Activated CD8-positive, alpha-beta T cell treated with anti-CD3 and anti-CD28 coated beads for 36 hours (primary cell): ENCODE data around the gene ZC3H10. TPM values are rescaled to one million over a fixed set of nuclear protein-coding genes. Genes with fewer than 3 reads are reported as not detected.

Experiments used
- ATAC-seq: fragments of 200-7000 bp; cut with Tn5 transposase; one replicate; pipeline ENCODE4 v1.10.0; 2021; ENCODE audit warnings: mild to moderate bottlenecking, moderate library complexity
- CTCF ChIA-PET: fragments of 350-600 bp; sonication (Branson Sonifier 250); formaldehyde crosslinking; loops from one replicate; lab custom pipeline; 2021; ENCODE audit warnings: antibody characterized with exemption; lab: Charles Lee
- POLR2A ChIA-PET: fragments of 350-600 bp; sonication (Branson Sonifier 250); formaldehyde crosslinking; loops from one replicate; lab custom pipeline; 2021; ENCODE audit warnings: antibody characterized with exemption; lab: Charles Lee
- DNase-seq: peaks from one replicate; pipeline ENCODE4 v3.0.0-alpha.2; 2020
- H3K27ac Mint-ChIP-seq: one replicate; pipeline ENCODE4 v1.8.0; 2021; ENCODE audit warnings: mild to moderate bottlenecking, mixed read lengths
- H3K27me3 Mint-ChIP-seq: one replicate; pipeline ENCODE4 v1.8.0; 2021; ENCODE audit warnings: mixed read lengths
- H3K36me3 Mint-ChIP-seq: one replicate; pipeline ENCODE4 v1.8.0; 2021; ENCODE audit warnings: low read depth, mixed read lengths
- H3K4me1 Mint-ChIP-seq: one replicate; pipeline ENCODE4 v1.8.0; 2021; ENCODE audit warnings: low read depth, mixed read lengths
- H3K4me3 Mint-ChIP-seq: one replicate; pipeline ENCODE4 v1.8.0; 2021; ENCODE audit warnings: mild to moderate bottlenecking, moderate library complexity, mixed read lengths
- H3K9me3 Mint-ChIP-seq: one replicate; pipeline ENCODE4 v1.8.0; 2021; ENCODE audit warnings: mixed read lengths
- CTCF ChIP-seq: fragments of 200-600 bp; IDR thresholded peaks from one replicate; pipeline ENCODE4 v1.8.0; 2022; ENCODE audit warnings: antibody characterized with exemption, mild to moderate bottlenecking
- intact Hi-C: fragments of 100-400 bp; cut with micrococcal nuclease; formaldehyde crosslinking; loops from one replicate; pipeline ENCODE4 v1.10.0; 2022
- total RNA-seq, 2 experiments: library from RNA; stranded (reverse); gene quantifications; one replicate each; pipeline ENCODE4 v1.2.3, GENCODE V29; 2021

The ZC3H10 gene
- total RNA-seq, 2 experiments from 2014 or later: 6.8 to 7.2 TPM

GRCh38 chr12:56082382-56082781 lies 35.7 kb upstream of the ZC3H10 start:
- Mint-ChIP-seq H3K36me3 (no peaks in the 10 kb centered on the region), H3K4me1 (peaks cover 14% of the 10 kb centered on the region), H3K4me3 (no peak overlapping the region), H3K27me3 (peaks cover 8% of the 10 kb centered on the region), H3K9me3 (no peaks in the 10 kb centered on the region), H3K27ac (no peak overlapping the region)
- TF ChIP-seq CTCF: no peak
- no peak for ATAC-seq
- no peak for DNase-seq
- POLR2A ChIA-PET: interaction anchor here (1.3 kb wide), 1 partner anchor 35 kb away, joined by 5 read pairs; no protein-coding TSS in a partner anchor
- intact Hi-C loops: no loop called here
- CTCF ChIA-PET: interaction anchor here (0.6 to 1.5 kb wide), 4 partner anchors 8 to 67 kb away, joined by 3 read pairs; no protein-coding TSS in a partner anchor

DNA sequence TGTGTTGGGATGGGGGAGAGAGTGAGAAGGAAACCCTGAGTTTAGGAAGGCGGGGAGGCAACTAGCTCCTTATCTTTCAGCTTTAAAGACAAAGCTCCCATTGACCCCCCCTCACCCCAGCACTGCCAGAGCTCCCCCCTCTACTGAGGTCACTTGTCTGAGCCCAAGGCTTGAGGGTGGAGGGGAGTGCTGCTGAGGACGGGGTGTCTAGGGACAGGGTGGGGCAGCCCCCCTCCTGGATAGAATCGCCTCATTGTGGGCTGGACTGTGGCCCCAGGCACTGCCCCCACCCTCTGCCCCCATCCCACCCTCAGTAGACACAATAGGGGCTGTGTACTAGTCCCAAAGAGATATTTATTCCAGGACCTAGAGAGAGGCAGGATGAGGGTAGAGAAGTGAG lies 35.1 kb upstream of the ZC3H10 start:
- TF ChIP-seq CTCF: no peak
- Mint-ChIP-seq H3K9me3 (no peaks in the 10 kb centered on the region), H3K27me3 (peaks cover 8% of the 10 kb centered on the region), H3K27ac (no peak overlapping the region), H3K36me3 (no peaks in the 10 kb centered on the region), H3K4me3 (no peak overlapping the region), H3K4me1 (peaks cover 14% of the 10 kb centered on the region)
- intact Hi-C loops: no loop called here
- POLR2A ChIA-PET: no interaction called here
- no peak for ATAC-seq
- CTCF ChIA-PET: interaction anchor here (0.7 to 1.5 kb wide), 3 partner anchors 18 to 68 kb away, joined by 3 read pairs; no protein-coding TSS in a partner anchor
- no peak for DNase-seq

DNA sequence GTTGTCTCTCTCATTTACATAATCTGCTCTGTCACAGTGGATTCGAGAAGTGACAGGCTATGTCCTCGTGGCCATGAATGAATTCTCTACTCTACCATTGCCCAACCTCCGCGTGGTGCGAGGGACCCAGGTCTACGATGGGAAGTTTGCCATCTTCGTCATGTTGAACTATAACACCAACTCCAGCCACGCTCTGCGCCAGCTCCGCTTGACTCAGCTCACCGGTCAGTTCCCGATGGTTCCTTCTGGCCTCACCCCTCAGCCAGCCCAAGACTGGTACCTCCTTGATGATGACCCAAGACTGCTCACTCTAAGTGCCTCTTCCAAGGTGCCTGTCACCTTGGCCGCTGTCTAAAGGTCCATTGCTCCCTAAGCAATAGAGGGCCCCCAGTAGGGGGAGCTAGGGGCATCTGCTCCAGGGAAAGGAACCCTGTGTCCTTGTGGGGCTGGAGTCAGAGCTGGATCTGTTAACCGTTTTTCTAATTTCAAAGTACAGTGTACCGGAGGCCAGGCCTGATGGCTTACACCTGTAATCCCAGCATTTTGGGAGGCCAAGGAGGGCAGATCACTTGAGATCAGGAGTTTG lies 33.0 kb upstream of the ZC3H10 start:
- Mint-ChIP-seq H3K27ac (no peak overlapping the region), H3K9me3 (no peaks in the 10 kb centered on the region), H3K36me3 (no peaks in the 10 kb centered on the region), H3K4me3 (no peak overlapping the region), H3K4me1 (peaks cover 9% of the 10 kb centered on the region), H3K27me3 (peaks cover 8% of the 10 kb centered on the region)
- intact Hi-C loops: no loop called here
- ChIA-PET CTCF (interaction anchor here (0.6 to 2.8 kb wide), 19 partner anchors 10 to 236 kb away, joined by 3 to 13 read pairs (median 4); partner anchors contain the start of genes PA2G4 and RAB5B), POLR2A (interaction anchor here (1.2 kb wide), 1 partner anchor 32 kb away, joined by 4 read pairs; no protein-coding TSS in a partner anchor)
- TF ChIP-seq CTCF: peak; percentile 65
- DNase-seq: peak; percentile 63
- peak; percentile 71 for ATAC-seq

- ATAC-seq: no peak
- H3K9me3 Mint-ChIP-seq: no peaks in the 10 kb centered on the region
- intact Hi-C loops: no loop called here
- H3K4me1 Mint-ChIP-seq: peaks cover under 1% of the 10 kb centered on the region
- H3K36me3 Mint-ChIP-seq: no peaks in the 10 kb centered on the region
- ChIA-PET POLR2A (interaction anchor here (0.7 kb wide), 1 partner anchor 11 kb away, joined by 4 read pairs; no protein-coding TSS in a partner anchor), CTCF (interaction anchor here (0.8 to 2.8 kb wide), 14 partner anchors 10 to 112 kb away, joined by 3 to 13 read pairs (median 4); partner anchors contain the start of genes PA2G4 and RAB5B)
- peaks cover 5% of the 10 kb centered on the region for H3K27me3 Mint-ChIP-seq
- no peak for TF ChIP-seq CTCF
- H3K27ac Mint-ChIP-seq: no peak overlapping the region
- DNase-seq: no peak
- H3K4me3 Mint-ChIP-seq: no peak overlapping the region
These were observed 32.0 kb upstream of the ZC3H10 start for GRCh38 chr12:56086096-56086495.

GRCh38 chr12:56086608-56087007 lies 31.5 kb upstream of the ZC3H10 start:
- Mint-ChIP-seq H3K4me1 (no peaks in the 10 kb centered on the region), H3K27ac (no peak overlapping the region), H3K36me3 (no peaks in the 10 kb centered on the region), H3K27me3 (peaks cover 5% of the 10 kb centered on the region), H3K4me3 (no peak overlapping the region), H3K9me3 (no peaks in the 10 kb centered on the region)
- intact Hi-C loops: no loop called here
- DNase-seq (no peak), ATAC-seq (no peak)
- CTCF ChIA-PET: interaction anchor here (1.2 to 2.8 kb wide), 5 partner anchors 9 to 109 kb away, joined by 4 to 7 read pairs (median 5); no protein-coding TSS in a partner anchor
- no peak for TF ChIP-seq CTCF
- POLR2A ChIA-PET: interaction anchor here (0.7 kb wide), 1 partner anchor 10 kb away, joined by 4 read pairs; no protein-coding TSS in a partner anchor
